Epithelial cell of alveolus of lung (primary cell): Measurements from ENCODE around the gene IFNL2. TPM values are rescaled to one million over a fixed set of nuclear protein-coding genes. Genes with fewer than 3 reads are reported as not detected.

Experiments
- total RNA-seq: library from RNA; depleted of rRNA; stranded (reverse); fragments of >200 nt; gene quantifications from 2 replicates; pipeline ENCODE4 v1.2.1, GENCODE V29; 2015

IFNL2 gene
- total RNA-seq, result not detected in 2 replicates

DNA sequence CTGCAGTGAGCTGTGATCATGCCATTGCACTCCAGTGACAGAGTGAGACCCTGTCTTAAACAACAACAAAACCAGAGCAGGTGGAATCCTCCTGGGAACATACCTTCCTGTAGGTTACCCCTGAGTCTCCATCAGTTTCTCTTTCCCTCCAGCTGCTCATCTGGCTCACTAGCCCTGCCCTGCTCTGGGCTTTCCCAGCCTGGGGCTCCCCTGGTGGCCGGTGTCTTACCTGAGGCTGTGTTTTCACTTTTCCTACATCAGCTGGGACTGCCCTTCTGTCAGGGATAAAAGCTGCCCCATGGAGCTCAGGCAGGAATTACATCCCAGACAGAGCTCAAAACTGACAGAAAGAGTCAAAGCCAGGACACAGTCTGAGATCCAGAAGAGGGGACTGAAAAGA, at the start of gene IFNL2:
Gene IFNL2 (plus strand): TSS at position 312 of the 400 bp plus-strand sequence. CDS start 173 bp downstream, outside the sequence.

DNA sequence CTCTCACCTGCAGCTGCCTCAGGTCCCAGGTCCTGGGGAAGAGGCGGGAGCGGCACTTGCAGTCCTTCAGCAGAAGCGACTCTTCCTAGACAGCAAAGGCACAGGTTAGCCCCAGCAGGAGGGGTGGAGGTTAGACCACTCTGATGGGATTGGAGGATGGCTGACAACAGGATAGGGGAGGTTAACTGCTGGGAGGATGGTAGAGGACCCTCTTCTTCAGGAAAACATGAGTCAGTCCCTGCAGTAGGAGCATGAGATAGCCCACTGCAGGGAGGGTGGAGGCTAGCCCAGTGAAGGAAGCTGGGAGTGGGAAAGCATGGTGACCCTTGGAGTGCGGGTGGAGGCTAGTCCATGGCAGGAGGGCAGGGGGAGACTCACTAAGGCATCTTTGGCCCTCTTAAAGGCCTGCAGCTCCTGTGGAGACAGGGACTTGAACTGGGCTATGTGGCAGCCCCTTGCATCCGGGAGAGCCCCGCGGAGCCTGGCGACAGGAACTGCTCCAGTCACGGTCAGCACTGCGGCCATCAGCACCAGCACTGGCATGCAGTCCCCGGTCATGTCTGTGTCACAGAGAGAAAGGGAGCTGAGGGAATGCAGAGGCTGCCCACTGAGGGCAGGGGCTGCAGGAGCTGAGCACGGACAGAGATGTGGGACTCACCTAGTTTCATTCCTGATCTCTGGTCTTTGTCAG, 23.6 kb upstream of the IFNL2 start, which contains the start of gene IFNL3:
Gene IFNL3 (minus strand): TSS at position 597 of the 691 bp plus-strand sequence. CDS start 39 bp downstream, at position 558.

DNA sequence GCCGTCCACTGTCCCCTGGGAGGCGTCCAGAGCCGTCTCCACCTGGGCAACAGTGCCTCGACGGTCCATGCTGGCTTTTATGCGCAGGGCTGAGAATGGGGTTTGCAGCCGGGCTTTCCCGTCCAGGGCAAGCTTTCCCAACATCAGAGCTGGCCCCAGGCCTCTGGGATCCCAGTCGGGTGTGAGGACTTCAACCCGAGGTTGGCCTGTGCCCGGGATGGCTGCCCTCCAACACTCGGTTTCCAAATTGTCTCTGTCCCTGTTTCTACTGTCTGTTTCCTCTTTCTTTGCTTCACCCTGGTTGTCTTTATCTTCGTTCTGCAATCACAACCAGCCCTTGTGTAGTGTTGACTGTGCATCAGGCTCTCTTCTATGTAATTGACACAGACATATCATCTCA, 19.4 kb upstream of the IFNL2 start, which contains the start of gene IFNL4:
Gene IFNL4 (minus strand): TSS at position 51 of the 400 bp plus-strand sequence.

DNA sequence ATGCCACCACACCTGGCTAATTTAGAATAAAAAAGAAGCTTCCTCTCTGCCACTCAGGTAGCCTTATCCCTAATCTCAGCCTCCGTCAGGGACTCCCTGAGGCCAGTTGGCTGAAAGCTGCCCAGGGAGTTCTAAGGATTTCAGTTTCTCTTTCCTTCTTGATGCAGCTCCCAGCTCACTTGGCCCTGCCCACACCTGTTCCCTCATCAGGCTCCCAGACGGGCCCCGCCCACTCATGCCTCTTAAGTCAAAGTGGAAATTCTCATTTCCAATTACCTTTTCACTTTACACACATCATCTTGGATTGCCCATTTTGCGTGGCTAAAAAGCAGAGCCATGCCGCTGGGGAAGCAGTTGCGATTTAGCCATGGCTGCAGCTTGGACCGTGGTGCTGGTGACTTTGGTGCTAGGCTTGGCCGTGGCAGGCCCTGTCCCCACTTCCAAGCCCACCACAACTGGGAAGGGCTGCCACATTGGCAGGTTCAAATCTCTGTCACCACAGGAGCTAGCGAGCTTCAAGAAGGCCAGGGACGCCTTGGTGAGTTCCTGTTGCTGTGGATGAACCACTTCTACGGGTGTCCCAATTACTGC, 28.0 kb downstream of the IFNL2 start, which contains the start of gene IFNL1:
Gene IFNL1 (plus strand): TSS at position 353 of the 591 bp plus-strand sequence. CDS start 15 bp downstream, at position 368.

Other genes starting within 250 kb of the IFNL2 start
- gene FBXO27, start 235.8 kb upstream of the IFNL2 start, total RNA-seq, result 2.1 and 3.4 TPM in 2 replicates
- 0.26 TPM in 1 of 2 replicates, not detected in the other for gene ACP7, start 184.0 kb upstream of the IFNL2 start, total RNA-seq
- 12.0 and 13.6 TPM in 2 replicates for gene PAK4, start 142.6 kb upstream of the IFNL2 start, total RNA-seq
- not detected in 2 replicates for gene NCCRP1, start 71.4 kb upstream of the IFNL2 start, total RNA-seq
- not detected in 2 replicates for gene SYCN, start 64.1 kb upstream of the IFNL2 start, total RNA-seq
- gene IFNL3, start 23.4 kb upstream of the IFNL2 start, total RNA-seq, result not detected in 2 replicates
- not detected in 2 replicates for gene IFNL4, start 19.5 kb upstream of the IFNL2 start, total RNA-seq
- not detected in 2 replicates for gene IFNL1, start 28.0 kb downstream of the IFNL2 start, total RNA-seq
- gene LRFN1, start 52.5 kb downstream of the IFNL2 start, total RNA-seq, result 0.91 and 3.5 TPM in 2 replicates
- gene GMFG, start 67.6 kb downstream of the IFNL2 start, total RNA-seq, result 8.0 and 15.0 TPM in 2 replicates
- 57.8 and 74.8 TPM in 2 replicates for gene SAMD4B, start 74.0 kb downstream of the IFNL2 start, total RNA-seq
- gene PAF1, start 122.7 kb downstream of the IFNL2 start, total RNA-seq, result 33.0 and 34.6 TPM in 2 replicates
- gene MED29, start 123.0 kb downstream of the IFNL2 start, total RNA-seq, result 35.6 and 56.0 TPM in 2 replicates
- gene ZFP36, start 138.5 kb downstream of the IFNL2 start, total RNA-seq, result 19.8 and 64.4 TPM in 2 replicates
- 22.0 and 34.3 TPM in 2 replicates for gene PLEKHG2, start 144.3 kb downstream of the IFNL2 start, total RNA-seq
- 2,275 and 2,629 TPM in 2 replicates for gene RPS16, start 167.6 kb downstream of the IFNL2 start, total RNA-seq
- gene SUPT5H, start 177.2 kb downstream of the IFNL2 start, total RNA-seq, result 63.7 and 89.2 TPM in 2 replicates
- gene TIMM50, start 212.4 kb downstream of the IFNL2 start, total RNA-seq, result 51.4 and 81.6 TPM in 2 replicates
- gene DLL3, start 230.6 kb downstream of the IFNL2 start, total RNA-seq, result 0.52 TPM in 1 of 2 replicates, not detected in the other
- not detected in 2 replicates for gene SELENOV, start 246.7 kb downstream of the IFNL2 start, total RNA-seq